ENCODE results near the gene TLCD2.
A peak's percentile ranks its signal among the peaks of the same experiment; 100 is the strongest.
"Not testable (repeated sequence)": the region's sequence is repeated elsewhere in the genome, so short reads cannot be mapped to it uniquely, and the experiment has no call there.

The TLCD2 gene

GRCh38 chr17:1714427-1714979 lies 4.3 kb upstream of the TLCD2 start:
- peaks cover 8% of the 10 kb centered on the region for H3K36me3 Mint-ChIP-seq (ENCODE audit: low read depth)
- peaks cover 22% of the 10 kb centered on the region for H3K27me3 Mint-ChIP-seq
- H3K27ac Mint-ChIP-seq: no peak overlapping the region
- peaks cover 43% of the 10 kb centered on the region for H3K4me1 Mint-ChIP-seq (ENCODE audit: low read depth)
- peak overlapping the region; percentile 28 for H3K4me3 Mint-ChIP-seq
- H3K9me3 Mint-ChIP-seq: no peaks in the 10 kb centered on the region

- peaks cover 8% of the 10 kb centered on the region for H3K36me3 Mint-ChIP-seq (ENCODE audit: low read depth)
- no peak overlapping the region for H3K27ac Mint-ChIP-seq
- peaks cover 43% of the 10 kb centered on the region for H3K4me1 Mint-ChIP-seq (ENCODE audit: low read depth)
- H3K27me3 Mint-ChIP-seq: peaks cover 25% of the 10 kb centered on the region
- peak overlapping the region; percentile 28 for H3K4me3 Mint-ChIP-seq
- H3K9me3 Mint-ChIP-seq: no peaks in the 10 kb centered on the region
Measured at GRCh38 chr17:1713878-1714426, 3.8 kb upstream of the TLCD2 start.

GRCh38 chr17:1713160-1713877 lies 3.1 kb upstream of the TLCD2 start:
- Mint-ChIP-seq H3K27ac (no peak overlapping the region), H3K27me3 (peaks cover 28% of the 10 kb centered on the region), H3K4me1 (ENCODE audit: low read depth) (peaks cover 42% of the 10 kb centered on the region), H3K9me3 (no peaks in the 10 kb centered on the region), H3K4me3 (no peak overlapping the region), H3K36me3 (ENCODE audit: low read depth) (peaks cover 8% of the 10 kb centered on the region)

GRCh38 chr17:1712271-1712670 lies 2.1 kb upstream of the TLCD2 start:
- H3K27ac Mint-ChIP-seq: no peak overlapping the region
- H3K27me3 Mint-ChIP-seq: peaks cover 34% of the 10 kb centered on the region
- no peak overlapping the region for H3K4me3 Mint-ChIP-seq
- no peaks in the 10 kb centered on the region for H3K9me3 Mint-ChIP-seq
- peaks cover 31% of the 10 kb centered on the region for H3K4me1 Mint-ChIP-seq (ENCODE audit: low read depth)
- peaks cover 8% of the 10 kb centered on the region for H3K36me3 Mint-ChIP-seq (ENCODE audit: low read depth)

GRCh38 chr17:1711804-1712203 lies 1.6 kb upstream of the TLCD2 start:
- no peak overlapping the region for H3K4me3 Mint-ChIP-seq
- no peaks in the 10 kb centered on the region for H3K9me3 Mint-ChIP-seq
- H3K27ac Mint-ChIP-seq: no peak overlapping the region
- peaks cover 36% of the 10 kb centered on the region for H3K27me3 Mint-ChIP-seq
- H3K4me1 Mint-ChIP-seq (ENCODE audit: low read depth): peaks cover 27% of the 10 kb centered on the region
- peaks cover 8% of the 10 kb centered on the region for H3K36me3 Mint-ChIP-seq (ENCODE audit: low read depth)

GRCh38 chr17:1710807-1711553 lies 803 bp upstream of the TLCD2 start:
- Mint-ChIP-seq H3K4me3 (peak overlapping the region; percentile 37), H3K27me3 (peaks cover 36% of the 10 kb centered on the region), H3K4me1 (ENCODE audit: low read depth) (peaks cover 27% of the 10 kb centered on the region), H3K9me3 (no peaks in the 10 kb centered on the region), H3K27ac (no peak overlapping the region), H3K36me3 (ENCODE audit: low read depth) (peaks cover 8% of the 10 kb centered on the region)

- H3K36me3 Mint-ChIP-seq (ENCODE audit: low read depth): peaks cover 8% of the 10 kb centered on the region
- H3K27me3 Mint-ChIP-seq: peaks cover 45% of the 10 kb centered on the region
- peaks cover 24% of the 10 kb centered on the region for H3K4me1 Mint-ChIP-seq (ENCODE audit: low read depth)
- H3K9me3 Mint-ChIP-seq: no peaks in the 10 kb centered on the region
- H3K4me3 Mint-ChIP-seq: peak overlapping the region; percentile 23
- no peak overlapping the region for H3K27ac Mint-ChIP-seq
Measured at GRCh38 chr17:1709403-1709951, 700 bp downstream of the TLCD2 start.

- H3K27ac Mint-ChIP-seq; H3K9me3 Mint-ChIP-seq; H3K4me3 Mint-ChIP-seq; H3K36me3 Mint-ChIP-seq (ENCODE audit: low read depth): not testable (repeated sequence)
- Mint-ChIP-seq H3K4me1 (ENCODE audit: low read depth) (peaks cover 20% of the 10 kb centered on the region), H3K27me3 (peaks cover 48% of the 10 kb centered on the region)
Measured at GRCh38 chr17:1708791-1709346, 1.3 kb downstream of the TLCD2 start.

GRCh38 chr17:1707107-1707506 lies 3.1 kb downstream of the TLCD2 start:
- Mint-ChIP-seq H3K4me1 (ENCODE audit: low read depth) (peaks cover 13% of the 10 kb centered on the region), H3K27me3 (peaks cover 40% of the 10 kb centered on the region), H3K9me3 (no peaks in the 10 kb centered on the region), H3K36me3 (ENCODE audit: low read depth) (no peaks in the 10 kb centered on the region), H3K4me3 (no peak overlapping the region), H3K27ac (no peak overlapping the region)

GRCh38 chr17:1705004-1705403 lies 5.2 kb downstream of the TLCD2 start:
- H3K9me3 Mint-ChIP-seq: no peaks in the 10 kb centered on the region
- H3K27ac Mint-ChIP-seq: no peak overlapping the region
- H3K4me1 Mint-ChIP-seq (ENCODE audit: low read depth): no peaks in the 10 kb centered on the region
- no peaks in the 10 kb centered on the region for H3K36me3 Mint-ChIP-seq (ENCODE audit: low read depth)
- H3K4me3 Mint-ChIP-seq: no peak overlapping the region
- H3K27me3 Mint-ChIP-seq: peaks cover 26% of the 10 kb centered on the region

GRCh38 chr17:1703063-1703462 lies 7.1 kb downstream of the TLCD2 start:
- H3K36me3 Mint-ChIP-seq (ENCODE audit: low read depth): no peaks in the 10 kb centered on the region
- no peaks in the 10 kb centered on the region for H3K4me1 Mint-ChIP-seq (ENCODE audit: low read depth)
- H3K9me3 Mint-ChIP-seq: no peaks in the 10 kb centered on the region
- peaks cover 20% of the 10 kb centered on the region for H3K27me3 Mint-ChIP-seq
- no peak overlapping the region for H3K27ac Mint-ChIP-seq
- H3K4me3 Mint-ChIP-seq: no peak overlapping the region

GRCh38 chr17:1699891-1700290 lies 10.3 kb downstream of the TLCD2 start:
- H3K27ac Mint-ChIP-seq; H3K36me3 Mint-ChIP-seq (ENCODE audit: low read depth); H3K4me1 Mint-ChIP-seq (ENCODE audit: low read depth); H3K27me3 Mint-ChIP-seq; H3K4me3 Mint-ChIP-seq; H3K9me3 Mint-ChIP-seq: not testable (repeated sequence)

GRCh38 chr17:1697681-1698080 lies 12.5 kb downstream of the TLCD2 start:
- Mint-ChIP-seq H3K27me3 (peaks cover 3% of the 10 kb centered on the region), H3K36me3 (ENCODE audit: low read depth) (no peaks in the 10 kb centered on the region), H3K4me3 (no peak overlapping the region), H3K27ac (no peak overlapping the region), H3K9me3 (no peaks in the 10 kb centered on the region), H3K4me1 (ENCODE audit: low read depth) (no peaks in the 10 kb centered on the region)

GRCh38 chr17:1695365-1695764 lies 14.8 kb downstream of the TLCD2 start:
- peaks cover 3% of the 10 kb centered on the region for H3K27me3 Mint-ChIP-seq
- H3K9me3 Mint-ChIP-seq: no peaks in the 10 kb centered on the region
- H3K27ac Mint-ChIP-seq: no peak overlapping the region
- H3K36me3 Mint-ChIP-seq (ENCODE audit: low read depth): no peaks in the 10 kb centered on the region
- H3K4me3 Mint-ChIP-seq: no peak overlapping the region
- H3K4me1 Mint-ChIP-seq (ENCODE audit: low read depth): no peaks in the 10 kb centered on the region

- Mint-ChIP-seq H3K27me3 (peaks cover 3% of the 10 kb centered on the region), H3K36me3 (ENCODE audit: low read depth) (no peaks in the 10 kb centered on the region), H3K4me1 (ENCODE audit: low read depth) (no peaks in the 10 kb centered on the region), H3K9me3 (no peaks in the 10 kb centered on the region), H3K27ac (no peak overlapping the region), H3K4me3 (no peak overlapping the region)
Measured at GRCh38 chr17:1693339-1693738, 16.8 kb downstream of the TLCD2 start.
